Measurements from ENCODE around the gene PCSK5. TPM values are rescaled to one million over a fixed set of nuclear protein-coding genes. Genes with fewer than 3 reads are reported as not detected.

Gene PCSK5
- total RNA-seq, 2 experiments from 2014 or later = 14.4 to 15.2 TPM

DNA sequence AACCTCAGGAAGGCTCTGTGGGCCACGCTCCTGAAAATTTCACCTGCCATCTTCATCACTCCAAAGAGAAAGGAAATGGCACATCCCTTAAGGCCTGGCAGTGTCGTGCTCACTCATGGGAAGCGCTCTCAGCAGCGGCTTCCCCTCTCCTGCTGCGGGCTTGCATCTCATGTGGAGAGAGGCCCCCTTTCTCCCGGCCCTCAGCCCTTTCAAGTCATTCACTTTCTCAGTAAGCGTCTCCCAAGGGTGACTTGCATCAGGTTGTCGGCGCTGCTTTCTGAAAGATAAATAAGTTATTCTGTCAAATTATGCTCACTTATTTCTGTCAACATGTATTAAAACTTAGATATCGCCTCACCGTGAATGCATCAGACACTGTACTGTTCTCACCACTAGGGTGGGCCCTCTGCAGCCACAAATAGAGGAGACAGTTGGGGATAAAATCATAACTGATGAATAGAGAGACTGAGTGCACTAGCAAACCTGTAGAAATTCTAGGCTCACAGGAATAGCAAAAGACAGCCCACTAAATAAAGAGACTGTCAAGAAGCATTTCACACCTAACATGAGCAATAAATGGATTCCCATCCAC lies 329.2 kb downstream of the PCSK5 start:
- no peaks in the 10 kb centered on the region for H3K27me3 Mint-ChIP-seq
- Histone ChIP-seq H3K4me3 (ENCODE audit: low read length) (no peak overlapping the region), H3K27ac (ENCODE audit: low read depth in 1 of 2, low read length in 2 of 2) (no peak overlapping the region), H3K4me1 (ENCODE audit: insufficient read depth, low read length) (no peaks in the 10 kb centered on the region), H3K36me3 (ENCODE audit: insufficient read depth, low read length) (no peaks in the 10 kb centered on the region), H3K27me3 (ENCODE audit: control insufficient read depth in 1 of 2, insufficient read depth in 2 of 2, low read length in 2 of 2) (no peaks in the 10 kb centered on the region), H3K9me3 (ENCODE audit: control insufficient read depth in 1 of 2, insufficient read depth in 1 of 2, low read length in 2 of 2) (no peaks in the 10 kb centered on the region)
- no peaks in the 10 kb centered on the region for H3K4me1 Mint-ChIP-seq (ENCODE audit: low read depth)
- H3K4me3 Mint-ChIP-seq = no peak overlapping the region
- TF ChIP-seq, protein P1, sequence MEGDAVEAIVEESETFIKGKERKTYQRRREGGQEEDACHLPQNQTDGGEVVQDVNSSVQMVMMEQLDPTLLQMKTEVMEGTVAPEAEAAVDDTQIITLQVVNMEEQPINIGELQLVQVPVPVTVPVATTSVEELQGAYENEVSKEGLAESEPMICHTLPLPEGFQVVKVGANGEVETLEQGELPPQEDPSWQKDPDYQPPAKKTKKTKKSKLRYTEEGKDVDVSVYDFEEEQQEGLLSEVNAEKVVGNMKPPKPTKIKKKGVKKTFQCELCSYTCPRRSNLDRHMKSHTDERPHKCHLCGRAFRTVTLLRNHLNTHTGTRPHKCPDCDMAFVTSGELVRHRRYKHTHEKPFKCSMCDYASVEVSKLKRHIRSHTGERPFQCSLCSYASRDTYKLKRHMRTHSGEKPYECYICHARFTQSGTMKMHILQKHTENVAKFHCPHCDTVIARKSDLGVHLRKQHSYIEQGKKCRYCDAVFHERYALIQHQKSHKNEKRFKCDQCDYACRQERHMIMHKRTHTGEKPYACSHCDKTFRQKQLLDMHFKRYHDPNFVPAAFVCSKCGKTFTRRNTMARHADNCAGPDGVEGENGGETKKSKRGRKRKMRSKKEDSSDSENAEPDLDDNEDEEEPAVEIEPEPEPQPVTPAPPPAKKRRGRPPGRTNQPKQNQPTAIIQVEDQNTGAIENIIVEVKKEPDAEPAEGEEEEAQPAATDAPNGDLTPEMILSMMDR (IDR thresholded peaks at IDR 0.05) = no peak
- no peak overlapping the region for H3K27ac Mint-ChIP-seq
- POLR2A ChIA-PET = no interaction called here
- DNase-seq (no peak), ATAC-seq (ENCODE audit: poor library complexity) (no peak)
- no peaks in the 10 kb centered on the region for H3K9me3 Mint-ChIP-seq
- CTCF ChIA-PET = no interaction called here
- no peaks in the 10 kb centered on the region for H3K36me3 Mint-ChIP-seq (ENCODE audit: low read depth)
- intact Hi-C loops (cut with DNase I, micrococcal nuclease) = no loop called here

DNA sequence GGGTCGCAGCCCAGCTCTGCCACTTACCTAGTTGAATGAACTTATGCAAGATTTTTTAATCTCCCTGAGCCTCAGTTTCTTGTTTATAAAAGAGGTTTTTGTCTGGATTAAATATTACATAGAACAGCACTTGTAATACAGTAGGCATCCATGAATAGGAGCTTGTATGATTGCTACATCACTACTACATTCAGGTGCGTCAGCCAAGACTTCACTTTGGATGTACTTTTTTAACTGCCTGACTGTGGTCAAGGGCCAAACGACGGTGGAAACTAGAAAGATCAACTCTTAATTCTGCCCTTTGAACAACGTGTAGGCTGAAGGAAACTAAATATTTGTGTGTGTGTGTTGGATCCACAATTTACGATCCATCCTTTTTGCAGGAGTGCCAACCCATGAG lies 330.9 kb downstream of the PCSK5 start:
- Mint-ChIP-seq H3K27ac (no peak overlapping the region), H3K4me1 (ENCODE audit: low read depth) (no peaks in the 10 kb centered on the region), H3K36me3 (ENCODE audit: low read depth) (no peaks in the 10 kb centered on the region), H3K4me3 (no peak overlapping the region), H3K27me3 (no peaks in the 10 kb centered on the region), H3K9me3 (no peaks in the 10 kb centered on the region)
- Histone ChIP-seq H3K4me1 (ENCODE audit: insufficient read depth, low read length) (no peaks in the 10 kb centered on the region), H3K36me3 (ENCODE audit: insufficient read depth, low read length) (no peaks in the 10 kb centered on the region), H3K27me3 (ENCODE audit: control insufficient read depth in 1 of 2, insufficient read depth in 2 of 2, low read length in 2 of 2) (no peaks in the 10 kb centered on the region), H3K9me3 (ENCODE audit: control insufficient read depth in 1 of 2, insufficient read depth in 1 of 2, low read length in 2 of 2) (no peaks in the 10 kb centered on the region), H3K4me3 (ENCODE audit: low read length) (no peak overlapping the region), H3K27ac (ENCODE audit: low read depth in 1 of 2, low read length in 2 of 2) (no peak overlapping the region)
- DNase-seq = no peak
- ChIA-PET CTCF (no interaction called here), POLR2A (no interaction called here)
- ATAC-seq (ENCODE audit: poor library complexity) = no peak
- intact Hi-C loops (cut with DNase I, micrococcal nuclease) = no loop called here
- TF ChIP-seq, protein P1 (IDR thresholded peaks at IDR 0.05) = no peak

DNA sequence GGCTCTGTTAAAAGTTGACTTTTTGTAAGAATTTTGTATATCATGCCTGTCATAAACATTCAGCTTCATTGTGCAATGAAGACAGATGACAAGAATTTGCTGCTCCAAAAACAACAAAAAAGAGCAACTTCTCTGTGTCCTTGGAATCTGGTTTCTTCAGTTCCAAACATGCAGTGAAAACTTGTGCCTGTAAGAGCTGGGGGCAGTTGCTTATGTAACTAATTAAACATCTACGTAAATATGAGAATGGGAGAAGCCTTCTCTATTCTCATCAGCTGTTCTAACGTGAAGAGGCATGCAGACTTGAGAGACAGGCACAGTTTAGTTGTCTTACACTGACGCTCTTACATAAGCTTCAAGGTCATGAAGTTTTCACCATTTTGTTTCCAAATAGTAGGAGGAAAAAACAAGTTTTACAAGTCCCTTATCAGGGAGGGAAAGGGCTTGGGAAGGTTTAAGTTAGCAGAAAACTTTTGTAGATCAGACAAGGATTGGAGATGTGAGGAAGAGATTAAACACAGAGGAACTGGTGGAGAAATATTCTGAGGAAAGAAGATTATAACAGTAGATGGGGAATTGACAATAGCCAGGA lies 333.4 kb downstream of the PCSK5 start:
- H3K4me1 Mint-ChIP-seq (ENCODE audit: low read depth) = no peaks in the 10 kb centered on the region
- Histone ChIP-seq H3K9me3 (ENCODE audit: control insufficient read depth in 1 of 2, insufficient read depth in 1 of 2, low read length in 2 of 2) (no peaks in the 10 kb centered on the region), H3K27ac (ENCODE audit: low read depth in 1 of 2, low read length in 2 of 2) (no peak overlapping the region), H3K27me3 (ENCODE audit: control insufficient read depth in 1 of 2, insufficient read depth in 2 of 2, low read length in 2 of 2) (no peaks in the 10 kb centered on the region), H3K4me1 (ENCODE audit: insufficient read depth, low read length) (no peaks in the 10 kb centered on the region), H3K4me3 (ENCODE audit: low read length) (no peak overlapping the region), H3K36me3 (ENCODE audit: insufficient read depth, low read length) (no peaks in the 10 kb centered on the region)
- ATAC-seq (ENCODE audit: poor library complexity) = no peak
- no peaks in the 10 kb centered on the region for H3K9me3 Mint-ChIP-seq
- no peak overlapping the region for H3K4me3 Mint-ChIP-seq
- H3K27me3 Mint-ChIP-seq = no peaks in the 10 kb centered on the region
- H3K27ac Mint-ChIP-seq = no peak overlapping the region
- intact Hi-C loops (cut with DNase I, micrococcal nuclease) = no loop called here
- POLR2A ChIA-PET = no interaction called here
- TF ChIP-seq, protein P1 (IDR thresholded peaks at IDR 0.05) = no peak
- DNase-seq = no peak
- CTCF ChIA-PET = interaction anchor here (0.8 kb wide), 1 partner anchor 9 kb away, joined by 4 read pairs; no protein-coding TSS in a partner anchor
- H3K36me3 Mint-ChIP-seq (ENCODE audit: low read depth) = no peaks in the 10 kb centered on the region

All from CD4-positive, alpha-beta T cell (primary cell).